GM23338 (cell line): ENCODE measurements around the gene EIF3F. TPM values are rescaled to one million over a fixed set of nuclear protein-coding genes. Genes with fewer than 3 reads are reported as not detected.

Experiments
- CREB1 ChIP-seq: fragments of 250-450 bp; sonication (Bioruptor Pico); IDR thresholded peaks from 2 replicates; pipeline ENCODE4 v1.5.0; 2020; ENCODE audit warnings: low read depth, mild to moderate bottlenecking, moderate library complexity
- EZH2 ChIP-seq: fragments of 200-600 bp; sonication (generic); IDR thresholded peaks from one replicate; pipeline ENCODE4 v1.8.0; 2017; ENCODE audit warnings: antibody characterized with exemption, mild to moderate bottlenecking, low read depth; ENCODE audit not compliant: unreplicated experiment
- EZH2phosphoT487 ChIP-seq: fragments of 200-600 bp; sonication (generic); IDR thresholded peaks from one replicate; pipeline ENCODE4 v1.8.1; 2018; ENCODE audit warnings: antibody characterized with exemption; ENCODE audit not compliant: unreplicated experiment
- POLR2AphosphoS5 ChIP-seq: IDR thresholded peaks from 2 replicates; pipeline ENCODE4 v1.6.1; 2016; ENCODE audit warnings: antibody characterized with exemption, low read depth
- STAT1 ChIP-seq: IDR thresholded peaks from one replicate; pipeline ENCODE4 v1.6.1; 2016; ENCODE audit warnings: antibody characterized with exemption; ENCODE audit not compliant: unreplicated experiment
- ZNF114 ChIP-seq: fragments of 250-450 bp; sonication (Bioruptor Pico); IDR thresholded peaks from 2 replicates; pipeline ENCODE4 v1.5.0; 2020; ENCODE audit warnings: mild to moderate bottlenecking, moderate library complexity
- ZNF331 ChIP-seq: fragments of 250-450 bp; sonication (Bioruptor Pico); IDR thresholded peaks from 2 replicates; pipeline ENCODE4 v1.5.0; 2020; ENCODE audit warnings: low read depth, mild to moderate bottlenecking, moderate library complexity
- polyA plus RNA-seq: library from polyadenylated mRNA; unstranded; fragments of >200 nt; fragmentation: Nextera tagmentation; extraction: Ambion mirVana; gene quantifications from 2 replicates; pipeline ENCODE4 v1.2.1, GENCODE V29; 2016
- total RNA-seq: library from RNA; depleted of rRNA; stranded (reverse); fragments of >200 nt; shearing (Covaris generic); gene quantifications from 2 replicates; pipeline ENCODE4 v1.2.3, GENCODE V29; 2014
- TF ChIP-seq, protein P1 (sequence below): fragments of 250-450 bp; sonication (Bioruptor Pico); IDR thresholded peaks from 2 replicates; pipeline ENCODE4 v1.5.0; 2020; ENCODE audit warnings: mild to moderate bottlenecking, moderate library complexity
- TF ChIP-seq, protein P2 (sequence below): IDR thresholded peaks from 2 replicates; pipeline ENCODE4 v1.6.1; 2016; ENCODE audit warnings: antibody characterized with exemption

EIF3F gene
- total and polyA plus RNA-seq, 2 experiments from 2014 or later: 237 to 555 TPM

DNA sequence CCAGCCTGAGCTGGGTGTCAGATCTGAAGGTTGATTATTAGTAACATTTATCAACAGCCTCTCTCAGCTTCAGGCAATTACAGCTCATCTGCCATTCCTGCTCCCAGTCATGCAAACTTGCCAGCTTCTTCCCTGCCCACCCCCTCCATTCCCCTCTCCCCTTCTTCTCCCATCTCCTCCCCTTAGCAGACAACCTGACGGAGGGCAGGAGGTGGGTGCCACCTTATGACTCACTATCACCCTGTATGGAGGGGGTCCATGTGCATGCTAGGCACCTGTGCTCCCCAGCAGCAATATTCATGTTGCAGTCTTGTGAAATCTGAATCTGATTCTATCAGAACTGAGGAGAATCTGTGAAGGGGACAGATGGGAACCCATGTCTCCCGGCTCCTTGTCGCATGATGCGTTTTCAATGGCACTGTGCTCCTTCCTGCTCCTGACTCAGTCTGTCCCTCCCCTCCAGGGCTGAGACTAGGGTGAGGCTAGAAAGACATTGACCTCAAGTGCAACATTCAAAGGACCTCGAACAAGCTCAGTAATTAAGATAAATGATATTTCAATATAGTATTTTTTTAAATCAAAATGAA, 47.6 kb downstream of the EIF3F start (continued):
- TF ChIP-seq, protein P1, sequence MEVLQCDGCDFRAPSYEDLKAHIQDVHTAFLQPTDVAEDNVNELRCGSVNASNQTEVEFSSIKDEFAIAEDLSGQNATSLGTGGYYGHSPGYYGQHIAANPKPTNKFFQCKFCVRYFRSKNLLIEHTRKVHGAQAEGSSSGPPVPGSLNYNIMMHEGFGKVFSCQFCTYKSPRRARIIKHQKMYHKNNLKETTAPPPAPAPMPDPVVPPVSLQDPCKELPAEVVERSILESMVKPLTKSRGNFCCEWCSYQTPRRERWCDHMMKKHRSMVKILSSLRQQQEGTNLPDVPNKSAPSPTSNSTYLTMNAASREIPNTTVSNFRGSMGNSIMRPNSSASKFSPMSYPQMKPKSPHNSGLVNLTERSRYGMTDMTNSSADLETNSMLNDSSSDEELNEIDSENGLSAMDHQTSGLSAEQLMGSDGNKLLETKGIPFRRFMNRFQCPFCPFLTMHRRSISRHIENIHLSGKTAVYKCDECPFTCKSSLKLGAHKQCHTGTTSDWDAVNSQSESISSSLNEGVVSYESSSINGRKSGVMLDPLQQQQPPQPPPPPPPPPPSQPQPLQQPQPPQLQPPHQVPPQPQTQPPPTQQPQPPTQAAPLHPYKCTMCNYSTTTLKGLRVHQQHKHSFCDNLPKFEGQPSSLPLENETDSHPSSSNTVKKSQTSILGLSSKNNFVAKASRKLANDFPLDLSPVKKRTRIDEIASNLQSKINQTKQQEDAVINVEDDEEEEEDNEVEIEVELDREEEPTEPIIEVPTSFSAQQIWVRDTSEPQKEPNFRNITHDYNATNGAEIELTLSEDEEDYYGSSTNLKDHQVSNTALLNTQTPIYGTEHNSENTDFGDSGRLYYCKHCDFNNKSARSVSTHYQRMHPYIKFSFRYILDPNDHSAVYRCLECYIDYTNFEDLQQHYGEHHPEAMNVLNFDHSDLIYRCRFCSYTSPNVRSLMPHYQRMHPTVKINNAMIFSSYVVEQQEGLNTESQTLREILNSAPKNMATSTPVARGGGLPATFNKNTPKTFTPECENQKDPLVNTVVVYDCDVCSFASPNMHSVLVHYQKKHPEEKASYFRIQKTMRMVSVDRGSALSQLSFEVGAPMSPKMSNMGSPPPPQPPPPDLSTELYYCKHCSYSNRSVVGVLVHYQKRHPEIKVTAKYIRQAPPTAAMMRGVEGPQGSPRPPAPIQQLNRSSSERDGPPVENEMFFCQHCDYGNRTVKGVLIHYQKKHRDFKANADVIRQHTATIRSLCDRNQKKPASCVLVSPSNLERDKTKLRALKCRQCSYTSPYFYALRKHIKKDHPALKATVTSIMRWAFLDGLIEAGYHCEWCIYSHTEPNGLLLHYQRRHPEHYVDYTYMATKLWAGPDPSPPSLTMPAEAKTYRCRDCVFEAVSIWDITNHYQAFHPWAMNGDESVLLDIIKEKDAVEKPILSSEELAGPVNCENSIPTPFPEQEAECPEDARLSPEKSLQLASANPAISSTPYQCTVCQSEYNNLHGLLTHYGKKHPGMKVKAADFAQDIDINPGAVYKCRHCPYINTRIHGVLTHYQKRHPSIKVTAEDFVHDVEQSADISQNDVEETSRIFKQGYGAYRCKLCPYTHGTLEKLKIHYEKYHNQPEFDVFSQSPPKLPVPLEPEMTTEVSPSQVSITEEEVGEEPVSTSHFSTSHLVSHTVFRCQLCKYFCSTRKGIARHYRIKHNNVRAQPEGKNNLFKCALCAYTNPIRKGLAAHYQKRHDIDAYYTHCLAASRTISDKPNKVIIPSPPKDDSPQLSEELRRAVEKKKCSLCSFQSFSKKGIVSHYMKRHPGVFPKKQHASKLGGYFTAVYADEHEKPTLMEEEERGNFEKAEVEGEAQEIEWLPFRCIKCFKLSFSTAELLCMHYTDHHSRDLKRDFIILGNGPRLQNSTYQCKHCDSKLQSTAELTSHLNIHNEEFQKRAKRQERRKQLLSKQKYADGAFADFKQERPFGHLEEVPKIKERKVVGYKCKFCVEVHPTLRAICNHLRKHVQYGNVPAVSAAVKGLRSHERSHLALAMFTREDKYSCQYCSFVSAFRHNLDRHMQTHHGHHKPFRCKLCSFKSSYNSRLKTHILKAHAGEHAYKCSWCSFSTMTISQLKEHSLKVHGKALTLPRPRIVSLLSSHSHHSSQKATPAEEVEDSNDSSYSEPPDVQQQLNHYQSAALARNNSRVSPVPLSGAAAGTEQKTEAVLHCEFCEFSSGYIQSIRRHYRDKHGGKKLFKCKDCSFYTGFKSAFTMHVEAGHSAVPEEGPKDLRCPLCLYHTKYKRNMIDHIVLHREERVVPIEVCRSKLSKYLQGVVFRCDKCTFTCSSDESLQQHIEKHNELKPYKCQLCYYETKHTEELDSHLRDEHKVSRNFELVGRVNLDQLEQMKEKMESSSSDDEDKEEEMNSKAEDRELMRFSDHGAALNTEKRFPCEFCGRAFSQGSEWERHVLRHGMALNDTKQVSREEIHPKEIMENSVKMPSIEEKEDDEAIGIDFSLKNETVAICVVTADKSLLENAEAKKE (CRISPR knock-in tag): no peak
- no peak for TF ChIP-seq EZH2phosphoT487
- no peak for TF ChIP-seq CREB1 (CRISPR knock-in tag)
- TF ChIP-seq ZNF114 (CRISPR knock-in tag): no peak
- TF ChIP-seq ZNF331 (CRISPR knock-in tag): no peak
- no peak for TF ChIP-seq POLR2AphosphoS5
- TF ChIP-seq, protein P2, sequence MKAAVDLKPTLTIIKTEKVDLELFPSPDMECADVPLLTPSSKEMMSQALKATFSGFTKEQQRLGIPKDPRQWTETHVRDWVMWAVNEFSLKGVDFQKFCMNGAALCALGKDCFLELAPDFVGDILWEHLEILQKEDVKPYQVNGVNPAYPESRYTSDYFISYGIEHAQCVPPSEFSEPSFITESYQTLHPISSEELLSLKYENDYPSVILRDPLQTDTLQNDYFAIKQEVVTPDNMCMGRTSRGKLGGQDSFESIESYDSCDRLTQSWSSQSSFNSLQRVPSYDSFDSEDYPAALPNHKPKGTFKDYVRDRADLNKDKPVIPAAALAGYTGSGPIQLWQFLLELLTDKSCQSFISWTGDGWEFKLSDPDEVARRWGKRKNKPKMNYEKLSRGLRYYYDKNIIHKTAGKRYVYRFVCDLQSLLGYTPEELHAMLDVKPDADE: no peak
- no peak for TF ChIP-seq EZH2
- no peak for TF ChIP-seq STAT1
